GM19043 (cell line): ENCODE measurements around the gene NABP2.
"Not testable (repeated sequence)": the region's sequence is repeated elsewhere in the genome, so short reads cannot be mapped to it uniquely, and the experiment has no call there.

Experiments
- ATAC-seq: cut with Tn5 transposase; IDR thresholded peaks from one replicate; pipeline ENCODE4 v1.9.1; 2021; ENCODE audit warnings: low read depth; ENCODE audit not compliant: unreplicated experiment

NABP2 gene

GRCh38 chr12:56241424-56242303 lies 17.5 kb downstream of the NABP2 start:
- no peak for ATAC-seq

- no peak for ATAC-seq
Measured at GRCh38 chr12:56242986-56243385, 18.8 kb downstream of the NABP2 start.

GRCh38 chr12:56243731-56244181 lies 19.6 kb downstream of the NABP2 start:
- no peak for ATAC-seq

GRCh38 chr12:56244494-56244893 lies 20.4 kb downstream of the NABP2 start:
- ATAC-seq: no peak

GRCh38 chr12:56247923-56248322 lies 23.8 kb downstream of the NABP2 start:
- ATAC-seq: no peak

GRCh38 chr12:56248711-56249110 lies 24.6 kb downstream of the NABP2 start:
- ATAC-seq: no peak

- no peak for ATAC-seq
Measured at GRCh38 chr12:56252649-56253048, 28.5 kb downstream of the NABP2 start.

GRCh38 chr12:56253091-56253490 lies 28.9 kb downstream of the NABP2 start:
- ATAC-seq: no peak

GRCh38 chr12:56255671-56256070 lies 31.5 kb downstream of the NABP2 start:
- ATAC-seq: no peak

- no peak for ATAC-seq
Measured at GRCh38 chr12:56256326-56256960, 32.3 kb downstream of the NABP2 start.

- ATAC-seq: no peak
Measured at GRCh38 chr12:56257071-56257470, 32.9 kb downstream of the NABP2 start.

- peak; percentile 11 for ATAC-seq
Measured at GRCh38 chr12:56257491-56258067, 33.4 kb downstream of the NABP2 start.

GRCh38 chr12:56258068-56258819 lies 34.1 kb downstream of the NABP2 start, which contains the start of gene ANKRD52:
Gene ANKRD52 (minus strand): TSS chr12:56258384. CDS start chr12:56258269, 115 bp downstream.
- ATAC-seq: peak; percentile 89

- no peak for ATAC-seq
Measured at GRCh38 chr12:56258820-56259183, 34.7 kb downstream of the NABP2 start.

- ATAC-seq: no peak
Measured at GRCh38 chr12:56260380-56260779, 36.2 kb downstream of the NABP2 start.

- no peak for ATAC-seq
Measured at GRCh38 chr12:56260921-56261320, 36.8 kb downstream of the NABP2 start.

GRCh38 chr12:56261503-56262232 lies 37.5 kb downstream of the NABP2 start:
- ATAC-seq: no peak

- ATAC-seq: not testable (repeated sequence)
Measured at GRCh38 chr12:56262955-56263354, 38.8 kb downstream of the NABP2 start.

- ATAC-seq: not testable (repeated sequence)
Measured at GRCh38 chr12:56266068-56266692, 42.0 kb downstream of the NABP2 start.
